HFFc6 (cell line): ENCODE results near the gene PRKAR1B. TPM values are rescaled to one million over a fixed set of nuclear protein-coding genes. Genes with fewer than 3 reads are reported as not detected.

Experiments used
- DNase-seq: peaks from one replicate; pipeline ENCODE4 v3.0.0-alpha.2; 2018
- H3K27ac Mint-ChIP-seq: 2 replicates; pipeline ENCODE4 v1.8.0; 2020; ENCODE audit warnings: mild to moderate bottlenecking, mixed read lengths
- H3K27me3 Mint-ChIP-seq: 2 replicates; pipeline ENCODE4 v1.8.0; 2021; ENCODE audit warnings: mild to moderate bottlenecking, moderate library complexity, mixed read lengths; ENCODE audit not compliant: insufficient read depth
- H3K36me3 Mint-ChIP-seq: 2 replicates; pipeline ENCODE4 v1.8.0; 2021; ENCODE audit warnings: low read depth, mixed read lengths
- H3K4me1 Mint-ChIP-seq: 2 replicates; pipeline ENCODE4 v1.8.0; 2020; ENCODE audit warnings: low read depth, mixed read lengths
- H3K4me3 Mint-ChIP-seq: 2 replicates; pipeline ENCODE4 v1.8.0; 2020; ENCODE audit warnings: mild to moderate bottlenecking, moderate library complexity, mixed read lengths
- H3K9me3 Mint-ChIP-seq: 2 replicates; pipeline ENCODE4 v1.8.0; 2020; ENCODE audit warnings: mild to moderate bottlenecking, mixed read lengths
- total RNA-seq, 6 experiments: library from RNA; stranded (reverse); fragmentation: NEBNext Ultra II Directional; extraction: Animal tissue kit (Norgen Biotek cat#: 25700); gene quantifications; 2 replicates in 1 of 6; 3 replicates in 5 of 6; pipeline ENCODE4 v1.2.3, GENCODE V29; 2021
- TF ChIP-seq, protein P1 (sequence below): fragments of 200-600 bp; sonication (generic); IDR thresholded peaks from 2 replicates; pipeline ENCODE4 v1.5.0; 2021; ENCODE audit warnings: antibody characterized with exemption, mild to moderate bottlenecking

The PRKAR1B gene
- total RNA-seq, 6 experiments from 2014 or later, result 15.5 to 22.7 (median 17.1) TPM

GRCh38 chr7:682810-683209 lies 44.3 kb downstream of the PRKAR1B start:
- Mint-ChIP-seq H3K4me3 (no peak overlapping the region), H3K27me3 (peaks cover 2% of the 10 kb centered on the region), H3K9me3 (peaks cover 37% of the 10 kb centered on the region), H3K36me3 (peaks cover 37% of the 10 kb centered on the region), H3K4me1 (no peaks in the 10 kb centered on the region), H3K27ac (no peak overlapping the region)
- no peak for DNase-seq
- TF ChIP-seq, protein P1, sequence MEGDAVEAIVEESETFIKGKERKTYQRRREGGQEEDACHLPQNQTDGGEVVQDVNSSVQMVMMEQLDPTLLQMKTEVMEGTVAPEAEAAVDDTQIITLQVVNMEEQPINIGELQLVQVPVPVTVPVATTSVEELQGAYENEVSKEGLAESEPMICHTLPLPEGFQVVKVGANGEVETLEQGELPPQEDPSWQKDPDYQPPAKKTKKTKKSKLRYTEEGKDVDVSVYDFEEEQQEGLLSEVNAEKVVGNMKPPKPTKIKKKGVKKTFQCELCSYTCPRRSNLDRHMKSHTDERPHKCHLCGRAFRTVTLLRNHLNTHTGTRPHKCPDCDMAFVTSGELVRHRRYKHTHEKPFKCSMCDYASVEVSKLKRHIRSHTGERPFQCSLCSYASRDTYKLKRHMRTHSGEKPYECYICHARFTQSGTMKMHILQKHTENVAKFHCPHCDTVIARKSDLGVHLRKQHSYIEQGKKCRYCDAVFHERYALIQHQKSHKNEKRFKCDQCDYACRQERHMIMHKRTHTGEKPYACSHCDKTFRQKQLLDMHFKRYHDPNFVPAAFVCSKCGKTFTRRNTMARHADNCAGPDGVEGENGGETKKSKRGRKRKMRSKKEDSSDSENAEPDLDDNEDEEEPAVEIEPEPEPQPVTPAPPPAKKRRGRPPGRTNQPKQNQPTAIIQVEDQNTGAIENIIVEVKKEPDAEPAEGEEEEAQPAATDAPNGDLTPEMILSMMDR, result no peak

DNA sequence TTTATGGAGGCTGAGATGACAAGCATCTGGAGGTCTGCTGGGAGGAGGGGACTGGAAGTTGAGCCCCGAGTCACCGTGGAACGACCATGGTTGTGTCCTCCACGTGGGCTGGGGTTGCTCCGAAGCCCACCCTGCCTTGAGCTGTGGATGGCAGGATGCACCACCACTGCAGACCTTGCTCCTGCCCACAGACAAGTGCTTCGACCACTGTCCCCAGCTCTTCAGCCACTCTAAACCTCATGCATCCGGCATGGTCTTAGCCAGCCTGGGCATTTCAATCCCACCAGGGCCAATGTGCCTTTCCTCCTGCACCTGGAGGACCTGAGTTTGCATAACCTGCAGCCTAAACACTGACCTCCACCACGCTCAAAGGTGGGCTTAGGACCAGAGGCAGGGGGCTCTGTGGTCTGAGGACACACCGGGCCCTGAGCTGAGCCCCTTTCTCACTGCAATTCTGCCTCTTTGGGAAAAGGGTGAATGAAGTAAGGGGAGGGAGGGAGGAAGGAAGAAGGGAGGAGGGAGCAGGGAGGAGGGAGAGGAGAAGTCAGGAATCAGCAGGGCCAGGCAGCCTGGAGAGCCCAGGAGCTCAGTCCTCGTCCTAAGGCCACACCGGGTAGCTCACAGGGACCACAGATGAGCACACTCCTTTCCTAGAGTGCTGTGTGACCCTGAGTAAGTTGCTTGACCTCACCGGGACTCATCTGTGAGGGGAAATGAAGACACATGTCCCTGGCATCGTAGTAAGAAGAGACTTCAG lies 45.4 kb downstream of the PRKAR1B start:
- DNase-seq, result no peak
- TF ChIP-seq, protein P1, result no peak

GRCh38 chr7:680411-681127 lies 46.5 kb downstream of the PRKAR1B start:
- DNase-seq, result no peak
- H3K36me3 Mint-ChIP-seq, result peaks cover 37% of the 10 kb centered on the region
- peaks cover 17% of the 10 kb centered on the region for H3K9me3 Mint-ChIP-seq
- no peaks in the 10 kb centered on the region for H3K4me1 Mint-ChIP-seq
- H3K4me3 Mint-ChIP-seq, result no peak overlapping the region
- H3K27me3 Mint-ChIP-seq, result peaks cover 2% of the 10 kb centered on the region
- TF ChIP-seq, protein P1, result no peak
- H3K27ac Mint-ChIP-seq, result no peak overlapping the region

More for the DNA sequence above, 45.4 kb downstream of the PRKAR1B start:
- Mint-ChIP-seq H3K9me3 (peaks cover 29% of the 10 kb centered on the region), H3K4me3 (no peak overlapping the region), H3K27ac (no peak overlapping the region), H3K4me1 (no peaks in the 10 kb centered on the region), H3K36me3 (peaks cover 34% of the 10 kb centered on the region), H3K27me3 (peaks cover 2% of the 10 kb centered on the region)

DNA sequence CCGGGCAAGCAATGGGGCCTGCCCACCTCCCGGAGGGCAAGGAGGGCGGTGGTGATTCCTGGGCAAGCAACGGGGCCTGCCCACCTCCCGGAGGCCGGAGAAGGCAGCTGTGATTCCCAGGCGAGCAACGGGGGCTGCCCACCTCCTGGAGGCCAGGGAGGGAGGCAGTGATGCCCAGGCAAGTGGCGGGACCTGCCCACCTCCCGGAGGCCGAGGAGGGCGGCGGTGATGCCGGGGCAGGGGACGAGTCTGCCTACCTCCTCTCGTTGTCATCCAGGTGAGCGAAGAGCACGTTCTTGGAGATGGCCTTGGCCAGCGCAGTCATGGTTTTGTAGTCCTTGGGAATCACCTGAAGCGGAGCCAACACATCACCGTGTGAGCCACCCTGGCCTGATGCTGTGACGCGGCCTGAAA lies 50.1 kb downstream of the PRKAR1B start:
- no peak overlapping the region for H3K27ac Mint-ChIP-seq
- H3K36me3 Mint-ChIP-seq, result peaks cover 41% of the 10 kb centered on the region
- no peak for DNase-seq
- H3K27me3 Mint-ChIP-seq, result no peaks in the 10 kb centered on the region; the same call in 1 of the 2 replicates
- H3K9me3 Mint-ChIP-seq, result peaks cover 9% of the 10 kb centered on the region
- H3K4me3 Mint-ChIP-seq, result no peak overlapping the region
- TF ChIP-seq, protein P1, result no peak
- H3K4me1 Mint-ChIP-seq, result no peaks in the 10 kb centered on the region

DNA sequence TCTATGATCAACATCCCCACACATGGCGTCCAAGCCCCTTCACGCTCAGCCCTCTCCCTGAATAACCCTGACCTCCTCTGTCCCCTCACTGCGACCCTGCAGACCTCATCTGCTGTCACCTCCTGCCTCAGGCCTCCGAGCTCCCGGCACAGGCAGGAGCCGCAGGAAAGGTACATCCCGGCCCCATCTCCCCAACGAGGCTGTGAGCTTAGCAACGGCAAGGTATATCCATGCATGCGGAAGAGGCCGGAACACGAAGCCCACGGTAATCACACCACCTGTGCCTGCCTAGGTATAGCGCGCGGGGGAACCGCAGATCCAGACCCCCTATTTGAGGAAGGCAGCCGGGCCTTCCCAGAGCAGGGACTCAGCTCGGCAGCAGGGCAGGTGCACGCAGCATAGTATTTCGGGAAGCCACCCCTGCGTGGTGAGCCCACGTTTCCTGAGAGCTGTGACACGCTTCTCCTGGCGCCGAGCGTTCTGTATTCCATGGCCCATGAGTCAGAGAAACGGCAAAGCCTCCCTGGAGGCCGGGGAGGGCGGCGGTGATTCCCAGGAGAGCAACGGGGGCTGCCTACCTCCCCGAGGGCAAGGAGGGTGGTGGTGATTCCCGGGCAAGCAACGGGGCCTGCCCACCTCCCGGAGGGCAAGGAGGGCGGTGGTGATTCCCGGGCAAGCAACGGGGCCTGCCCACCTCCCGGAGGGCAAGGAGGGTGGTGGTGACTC lies 50.7 kb downstream of the PRKAR1B start:
- Mint-ChIP-seq H3K4me3 (no peak overlapping the region), H3K9me3 (peaks cover 9% of the 10 kb centered on the region), H3K36me3 (peaks cover 41% of the 10 kb centered on the region), H3K27ac (no peak overlapping the region), H3K27me3 (no peaks in the 10 kb centered on the region; the same call in 1 of the 2 replicates), H3K4me1 (no peaks in the 10 kb centered on the region)
- TF ChIP-seq, protein P1, result no peak
- no peak for DNase-seq
